ENCODE results near the gene JPH3. TPM values are rescaled to one million over a fixed set of nuclear protein-coding genes. Genes with fewer than 3 reads are reported as not detected.
"Not testable (repeated sequence)": the region's sequence is repeated elsewhere in the genome, so short reads cannot be mapped to it uniquely, and the experiment has no call there.

JPH3 gene
- total and polyA plus RNA-seq, 3 experiments from 2014 or later = not detected

GRCh38 chr16:87679593-87680271 lies 77.4 kb downstream of the JPH3 start:
- H3K9me3 Mint-ChIP-seq = no peaks in the 10 kb centered on the region
- POLR2A ChIA-PET = no interaction called here

GRCh38 chr16:87680272-87680644 lies 78.0 kb downstream of the JPH3 start:
- H3K27me3 ChIP-seq (ENCODE audit: insufficient read depth, low read length, poor library complexity, severe bottlenecking) = no peaks in the 10 kb centered on the region
- no peaks in the 10 kb centered on the region for H3K4me1 ChIP-seq (ENCODE audit: insufficient read depth, low read length)
- H3K27me3 Mint-ChIP-seq = peaks cover 4 to 7% of the 10 kb centered on the region in 2 donors
- H3K4me3 Mint-ChIP-seq = no peak overlapping the region
- POLR2A ChIA-PET = no interaction called here
- no peaks in the 10 kb centered on the region for H3K36me3 ChIP-seq (ENCODE audit: insufficient read depth, low read length)
- H3K4me3 ChIP-seq (ENCODE audit: low read length) = no peak overlapping the region
- peaks cover 0 to 2% (median 0%) of the 10 kb centered on the region in 3 donors for H3K4me1 Mint-ChIP-seq
- H3K9me3 Mint-ChIP-seq = no peaks in the 10 kb centered on the region
- no peak overlapping the region for H3K27ac ChIP-seq (ENCODE audit: low read depth, low read length)
- H3K27ac Mint-ChIP-seq = no peak overlapping the region
- DNase-seq = no peak
- H3K9me3 ChIP-seq (ENCODE audit: low read length) = no peaks in the 10 kb centered on the region
- CTCF ChIA-PET = no interaction called here
- H3K36me3 Mint-ChIP-seq = no peaks in the 10 kb centered on the region

More at GRCh38 chr16:87679593-87680271, 77.4 kb downstream of the JPH3 start:
- no peak overlapping the region for H3K27ac ChIP-seq (ENCODE audit: low read depth, low read length)
- no peaks in the 10 kb centered on the region for H3K4me1 ChIP-seq (ENCODE audit: insufficient read depth, low read length)
- Mint-ChIP-seq H3K4me3 (no peak overlapping the region), H3K27me3 (peaks cover 4 to 7% of the 10 kb centered on the region in 2 donors), H3K36me3 (no peaks in the 10 kb centered on the region), H3K4me1 (peaks cover 0 to 2% (median 0%) of the 10 kb centered on the region in 3 donors), H3K27ac (no peak overlapping the region)
- no peaks in the 10 kb centered on the region for H3K27me3 ChIP-seq (ENCODE audit: insufficient read depth, low read length, poor library complexity, severe bottlenecking)
- CTCF ChIA-PET = no interaction called here
- no peaks in the 10 kb centered on the region for H3K9me3 ChIP-seq (ENCODE audit: low read length)
- no peak for DNase-seq
- H3K36me3 ChIP-seq (ENCODE audit: insufficient read depth, low read length) = no peaks in the 10 kb centered on the region
- no peak overlapping the region for H3K4me3 ChIP-seq (ENCODE audit: low read length)

- H3K4me3 Mint-ChIP-seq; CTCF ChIA-PET; H3K36me3 ChIP-seq (ENCODE audit: insufficient read depth, low read length); H3K4me3 ChIP-seq (ENCODE audit: low read length); H3K36me3 Mint-ChIP-seq; H3K4me1 ChIP-seq (ENCODE audit: insufficient read depth, low read length); H3K27ac ChIP-seq (ENCODE audit: low read depth, low read length); H3K27ac Mint-ChIP-seq; H3K9me3 ChIP-seq (ENCODE audit: low read length); H3K27me3 ChIP-seq (ENCODE audit: insufficient read depth, low read length, poor library complexity, severe bottlenecking); H3K9me3 Mint-ChIP-seq; H3K4me1 Mint-ChIP-seq; POLR2A ChIA-PET; DNase-seq: not testable (repeated sequence)
- peaks cover 3 to 10% of the 10 kb centered on the region in 2 donors for H3K27me3 Mint-ChIP-seq
Observed at GRCh38 chr16:87681051-87681602, 78.8 kb downstream of the JPH3 start.

- Mint-ChIP-seq H3K27ac (no peak overlapping the region), H3K36me3 (no peaks in the 10 kb centered on the region), H3K4me1 (peaks cover 0 to 2% (median 0%) of the 10 kb centered on the region in 3 donors), H3K4me3 (no peak overlapping the region), H3K27me3 (peaks cover 3 to 10% of the 10 kb centered on the region in 2 donors), H3K9me3 (no peaks in the 10 kb centered on the region)
- DNase-seq = no peak
- Histone ChIP-seq H3K4me1 (ENCODE audit: insufficient read depth, low read length) (no peaks in the 10 kb centered on the region), H3K4me3 (ENCODE audit: low read length) (no peak overlapping the region), H3K27me3 (ENCODE audit: insufficient read depth, low read length, poor library complexity, severe bottlenecking) (no peaks in the 10 kb centered on the region), H3K9me3 (ENCODE audit: low read length) (no peaks in the 10 kb centered on the region), H3K36me3 (ENCODE audit: insufficient read depth, low read length) (no peaks in the 10 kb centered on the region), H3K27ac (ENCODE audit: low read depth, low read length) (no peak overlapping the region)
- ChIA-PET CTCF (no interaction called here), POLR2A (no interaction called here)
Observed at GRCh38 chr16:87681981-87682570, 79.8 kb downstream of the JPH3 start.

- ChIA-PET CTCF (no interaction called here), POLR2A (no interaction called here)
- Mint-ChIP-seq H3K4me1 (peaks cover 0 to 2% (median 0%) of the 10 kb centered on the region in 3 donors), H3K36me3 (no peaks in the 10 kb centered on the region), H3K27me3 (peaks cover 3 to 10% of the 10 kb centered on the region in 2 donors), H3K4me3 (no peak overlapping the region), H3K27ac (no peak overlapping the region), H3K9me3 (no peaks in the 10 kb centered on the region)
- Histone ChIP-seq H3K9me3 (ENCODE audit: low read length) (no peaks in the 10 kb centered on the region), H3K36me3 (ENCODE audit: insufficient read depth, low read length) (no peaks in the 10 kb centered on the region), H3K4me1 (ENCODE audit: insufficient read depth, low read length) (no peaks in the 10 kb centered on the region), H3K27me3 (ENCODE audit: insufficient read depth, low read length, poor library complexity, severe bottlenecking) (no peaks in the 10 kb centered on the region), H3K27ac (ENCODE audit: low read depth, low read length) (no peak overlapping the region), H3K4me3 (ENCODE audit: low read length) (no peak overlapping the region)
- no peak for DNase-seq
Observed at GRCh38 chr16:87682852-87683399, 80.6 kb downstream of the JPH3 start.

- Histone ChIP-seq H3K4me1 (ENCODE audit: insufficient read depth, low read length) (no peaks in the 10 kb centered on the region), H3K9me3 (ENCODE audit: low read length) (no peaks in the 10 kb centered on the region), H3K4me3 (ENCODE audit: low read length) (no peak overlapping the region), H3K27ac (ENCODE audit: low read depth, low read length) (no peak overlapping the region), H3K27me3 (ENCODE audit: insufficient read depth, low read length, poor library complexity, severe bottlenecking) (no peaks in the 10 kb centered on the region), H3K36me3 (ENCODE audit: insufficient read depth, low read length) (no peaks in the 10 kb centered on the region)
- H3K9me3 Mint-ChIP-seq = no peaks in the 10 kb centered on the region
- no peaks in the 10 kb centered on the region for H3K36me3 Mint-ChIP-seq
- POLR2A ChIA-PET = no interaction called here
- H3K27me3 Mint-ChIP-seq = peaks cover 3 to 10% of the 10 kb centered on the region in 2 donors
- CTCF ChIA-PET = no interaction called here
- H3K4me3 Mint-ChIP-seq = no peak overlapping the region
- H3K4me1 Mint-ChIP-seq = peaks cover 0 to 2% (median 0%) of the 10 kb centered on the region in 3 donors
- no peak for DNase-seq
- no peak overlapping the region for H3K27ac Mint-ChIP-seq
Observed at GRCh38 chr16:87684106-87684677, 81.9 kb downstream of the JPH3 start.

GRCh38 chr16:87684711-87685404 lies 82.5 kb downstream of the JPH3 start:
- no peaks in the 10 kb centered on the region for H3K9me3 Mint-ChIP-seq

GRCh38 chr16:87685405-87685755 lies 83.1 kb downstream of the JPH3 start:
- no peaks in the 10 kb centered on the region for H3K9me3 Mint-ChIP-seq
- no peak overlapping the region for H3K4me3 Mint-ChIP-seq
- no peak overlapping the region for H3K4me3 ChIP-seq (ENCODE audit: low read length)
- peaks cover 3 to 10% of the 10 kb centered on the region in 2 donors for H3K27me3 Mint-ChIP-seq
- no peaks in the 10 kb centered on the region for H3K4me1 ChIP-seq (ENCODE audit: insufficient read depth, low read length)
- H3K36me3 ChIP-seq (ENCODE audit: insufficient read depth, low read length) = no peaks in the 10 kb centered on the region
- DNase-seq = no peak
- no peak overlapping the region for H3K27ac ChIP-seq (ENCODE audit: low read depth, low read length)
- H3K27me3 ChIP-seq (ENCODE audit: insufficient read depth, low read length, poor library complexity, severe bottlenecking) = no peaks in the 10 kb centered on the region
- H3K27ac Mint-ChIP-seq = peak overlapping the region in 1 of 8 donors; percentile 75
- ChIA-PET POLR2A (no interaction called here), CTCF (no interaction called here)
- no peaks in the 10 kb centered on the region for H3K9me3 ChIP-seq (ENCODE audit: low read length)
- peaks cover 0 to 2% (median 0%) of the 10 kb centered on the region in 3 donors for H3K4me1 Mint-ChIP-seq
- no peaks in the 10 kb centered on the region for H3K36me3 Mint-ChIP-seq

More at GRCh38 chr16:87684711-87685404, 82.5 kb downstream of the JPH3 start:
- Histone ChIP-seq H3K4me1 (ENCODE audit: insufficient read depth, low read length) (no peaks in the 10 kb centered on the region), H3K36me3 (ENCODE audit: insufficient read depth, low read length) (no peaks in the 10 kb centered on the region), H3K27me3 (ENCODE audit: insufficient read depth, low read length, poor library complexity, severe bottlenecking) (no peaks in the 10 kb centered on the region), H3K4me3 (ENCODE audit: low read length) (no peak overlapping the region), H3K27ac (ENCODE audit: low read depth, low read length) (no peak overlapping the region), H3K9me3 (ENCODE audit: low read length) (no peaks in the 10 kb centered on the region)
- ChIA-PET CTCF (no interaction called here), POLR2A (no interaction called here)
- Mint-ChIP-seq H3K27me3 (peaks cover 3 to 10% of the 10 kb centered on the region in 2 donors), H3K36me3 (no peaks in the 10 kb centered on the region), H3K4me3 (no peak overlapping the region), H3K4me1 (peaks cover 0 to 2% (median 0%) of the 10 kb centered on the region in 3 donors), H3K27ac (no peak overlapping the region)
- no peak for DNase-seq
